K562 treated with DMSO at 1 percent for 12 hours (cell line): ENCODE measurements around the gene KLHL7. TPM values are rescaled to one million over a fixed set of nuclear protein-coding genes. Genes with fewer than 3 reads are reported as not detected.

ENCODE experiments used
- total RNA-seq: library from RNA; unstranded; fragments of 300-600 nt; gene quantifications from 2 replicates; pipeline ENCODE4 v1.2.3, GENCODE V29; 2022; ENCODE audit not compliant: insufficient read depth

The KLHL7 gene, protein sequence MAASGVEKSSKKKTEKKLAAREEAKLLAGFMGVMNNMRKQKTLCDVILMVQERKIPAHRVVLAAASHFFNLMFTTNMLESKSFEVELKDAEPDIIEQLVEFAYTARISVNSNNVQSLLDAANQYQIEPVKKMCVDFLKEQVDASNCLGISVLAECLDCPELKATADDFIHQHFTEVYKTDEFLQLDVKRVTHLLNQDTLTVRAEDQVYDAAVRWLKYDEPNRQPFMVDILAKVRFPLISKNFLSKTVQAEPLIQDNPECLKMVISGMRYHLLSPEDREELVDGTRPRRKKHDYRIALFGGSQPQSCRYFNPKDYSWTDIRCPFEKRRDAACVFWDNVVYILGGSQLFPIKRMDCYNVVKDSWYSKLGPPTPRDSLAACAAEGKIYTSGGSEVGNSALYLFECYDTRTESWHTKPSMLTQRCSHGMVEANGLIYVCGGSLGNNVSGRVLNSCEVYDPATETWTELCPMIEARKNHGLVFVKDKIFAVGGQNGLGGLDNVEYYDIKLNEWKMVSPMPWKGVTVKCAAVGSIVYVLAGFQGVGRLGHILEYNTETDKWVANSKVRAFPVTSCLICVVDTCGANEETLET
- 25.1 and 27.0 TPM in 2 replicates for total RNA-seq

DNA sequence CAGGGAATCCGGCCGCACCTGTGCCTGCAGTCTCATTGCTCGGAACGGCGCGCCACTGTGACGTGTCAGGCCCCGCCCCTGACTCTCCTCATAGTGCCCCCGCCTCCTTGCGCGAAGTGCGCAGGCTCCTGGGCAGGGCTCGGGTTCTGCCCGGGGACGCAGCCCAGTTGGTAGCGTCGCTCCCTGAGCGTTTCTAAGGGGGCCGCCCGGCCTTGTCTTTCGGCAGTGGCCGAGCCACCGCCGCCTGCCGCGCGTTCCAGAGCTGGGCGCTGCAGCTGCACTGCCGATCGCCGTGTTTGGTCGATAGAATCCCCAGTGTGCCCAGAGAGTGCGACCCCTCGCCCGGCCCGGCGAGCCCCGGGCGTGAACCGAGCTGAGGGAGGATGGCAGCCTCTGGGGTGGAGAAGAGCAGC lies at the start of gene KLHL7:
Gene KLHL7 (plus strand): TSS at position 142 of the 413 bp plus-strand sequence. CDS start 242 bp downstream, at position 384.

DNA sequence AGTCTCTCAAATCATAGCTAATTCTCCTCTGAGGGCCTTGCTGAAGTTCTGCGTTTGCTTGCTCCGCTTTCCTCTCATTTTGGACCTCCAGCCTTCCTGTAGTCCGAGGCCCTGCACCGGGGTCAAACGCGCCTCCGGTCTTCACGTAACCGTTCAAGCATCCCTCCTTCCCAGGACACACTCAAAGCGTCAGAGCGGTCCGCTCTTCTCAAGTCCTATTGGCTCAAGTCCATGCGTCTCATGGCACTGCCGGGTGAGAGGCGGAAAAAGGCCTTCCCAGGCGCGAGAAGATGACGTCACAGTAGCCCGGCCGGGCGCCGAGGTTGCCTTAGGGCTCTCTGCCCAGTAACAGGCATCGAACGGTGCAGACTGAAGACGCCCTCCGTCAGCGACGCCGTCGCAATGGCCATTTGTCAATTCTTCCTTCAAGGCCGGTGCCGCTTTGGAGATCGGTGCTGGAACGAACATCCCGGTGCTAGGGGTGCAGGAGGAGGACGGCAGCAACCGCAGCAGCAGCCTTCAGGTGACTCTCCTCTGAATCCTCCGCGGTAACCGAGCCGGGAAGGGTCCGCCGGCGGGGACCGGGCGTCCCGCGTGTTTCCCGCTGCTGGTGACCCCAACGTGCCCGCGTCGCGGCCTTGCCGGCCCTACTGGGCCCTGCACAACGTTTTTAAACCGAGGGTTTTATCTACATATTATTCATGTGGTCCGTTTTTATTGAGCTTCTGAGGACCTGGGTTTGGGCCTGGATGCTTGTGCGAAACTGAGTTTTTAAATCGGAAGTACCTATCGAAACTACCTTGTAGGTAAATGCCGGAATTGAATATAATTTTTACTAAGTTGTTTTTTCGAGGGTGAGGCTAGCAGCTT lies 76.3 kb downstream of the KLHL7 start, which contains the start of gene NUP42:
Gene NUP42 (plus strand): TSS at position 365 of the 870 bp plus-strand sequence. CDS start 38 bp downstream, at position 403.

Other genes with a start within 250 kb of the KLHL7 start
- gene HYCC1, start 91.7 kb upstream of the KLHL7 start, total RNA-seq: 8.9 and 31.4 TPM in 2 replicates
- 24.2 and 54.3 TPM in 2 replicates for gene NUP42, start 76.3 kb downstream of the KLHL7 start, total RNA-seq
- gene GPNMB, start 141.0 kb downstream of the KLHL7 start, total RNA-seq: 0.43 TPM in 1 of 2 replicates, not detected in the other
- 68.4 and 79.6 TPM in 2 replicates for gene MALSU1, start 193.6 kb downstream of the KLHL7 start, total RNA-seq